Testis (tissue), 2 donors: ENCODE data around the gene CELF2.

Experiments used
- POLR2A ChIP-seq: fragments of 450-650 bp; IDR thresholded peaks from one replicate; pipeline ENCODE4 v1.6.1; 2017; ENCODE audit warnings: antibody characterized with exemption, mild to moderate bottlenecking, moderate library complexity
- TF ChIP-seq, protein P1 (sequence below), 3 experiments: fragments of 450-650 bp in 2 of 3; fragments of 200-600 bp in 1 of 3; sonication (generic) in 1 of 3; IDR thresholded peaks; one replicate each; pipeline ENCODE4 v1.5.1; 2016 to 2019; ENCODE audit warnings: antibody characterized with exemption in 3 of 3, mild to moderate bottlenecking in 2 of 3, moderate library complexity in 1 of 3

GRCh38 chr10:11074536-11075267, 57.0 kb downstream of the CELF2 start:
- TF ChIP-seq, protein P1, sequence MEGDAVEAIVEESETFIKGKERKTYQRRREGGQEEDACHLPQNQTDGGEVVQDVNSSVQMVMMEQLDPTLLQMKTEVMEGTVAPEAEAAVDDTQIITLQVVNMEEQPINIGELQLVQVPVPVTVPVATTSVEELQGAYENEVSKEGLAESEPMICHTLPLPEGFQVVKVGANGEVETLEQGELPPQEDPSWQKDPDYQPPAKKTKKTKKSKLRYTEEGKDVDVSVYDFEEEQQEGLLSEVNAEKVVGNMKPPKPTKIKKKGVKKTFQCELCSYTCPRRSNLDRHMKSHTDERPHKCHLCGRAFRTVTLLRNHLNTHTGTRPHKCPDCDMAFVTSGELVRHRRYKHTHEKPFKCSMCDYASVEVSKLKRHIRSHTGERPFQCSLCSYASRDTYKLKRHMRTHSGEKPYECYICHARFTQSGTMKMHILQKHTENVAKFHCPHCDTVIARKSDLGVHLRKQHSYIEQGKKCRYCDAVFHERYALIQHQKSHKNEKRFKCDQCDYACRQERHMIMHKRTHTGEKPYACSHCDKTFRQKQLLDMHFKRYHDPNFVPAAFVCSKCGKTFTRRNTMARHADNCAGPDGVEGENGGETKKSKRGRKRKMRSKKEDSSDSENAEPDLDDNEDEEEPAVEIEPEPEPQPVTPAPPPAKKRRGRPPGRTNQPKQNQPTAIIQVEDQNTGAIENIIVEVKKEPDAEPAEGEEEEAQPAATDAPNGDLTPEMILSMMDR (IDR thresholded peaks at IDR 0.05): no peak
- no peak for TF ChIP-seq POLR2A
